ENCODE measurements around the gene RHEBL1.

Gene RHEBL1

DNA sequence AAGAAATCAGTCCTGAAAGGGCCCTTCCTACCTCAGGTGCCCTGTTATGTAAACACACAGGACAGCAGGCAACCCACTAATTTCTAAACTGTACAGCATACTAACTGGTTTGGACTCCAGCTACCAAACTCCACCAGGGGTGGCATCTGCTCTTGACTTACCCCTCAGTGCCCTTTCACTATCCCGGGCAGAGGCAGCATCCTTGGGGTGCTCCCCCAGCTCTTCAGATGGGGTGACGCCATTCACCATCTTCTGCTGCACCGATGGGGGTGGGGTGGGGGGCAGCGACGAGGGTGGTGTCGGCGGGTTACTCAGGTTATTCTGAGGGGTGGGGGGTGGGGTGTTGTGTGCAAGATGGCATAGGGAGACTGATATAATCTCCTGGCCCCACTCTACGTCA is 39.7 kb downstream of the RHEBL1 start:
- H4K20me1 ChIP-seq (ENCODE audit: insufficient read depth, low read length) = no peaks in the 10 kb centered on the region
- no peak overlapping the region for H2AFZ ChIP-seq (ENCODE audit: low read depth, low read length)
- TF ChIP-seq EZH2phosphoT487 (IDR thresholded peaks at IDR 0.05; ENCODE audit: low read depth) (no peak), CTCF (IDR thresholded peaks at IDR 0.05; ENCODE audit: low read depth, low read length) (no peak)
- H3K27ac ChIP-seq (ENCODE audit: low read length) = no peak overlapping the region
- no peaks in the 10 kb centered on the region for H3K4me1 ChIP-seq (ENCODE audit: low read length)
- H3K79me2 ChIP-seq (ENCODE audit: low read length) = no peaks in the 10 kb centered on the region
- H3K27me3 ChIP-seq (ENCODE audit: low read depth, low read length) = no peaks in the 10 kb centered on the region
- H3K9me3 ChIP-seq (ENCODE audit: insufficient read depth, low read length) = no peaks in the 10 kb centered on the region
- H3K9ac ChIP-seq (ENCODE audit: low read length) = no peak overlapping the region
- no peak overlapping the region for H3K4me3 ChIP-seq (ENCODE audit: low read length)
- H3K4me2 ChIP-seq (ENCODE audit: low read length) = no peak overlapping the region
- peaks cover 72% of the 10 kb centered on the region for H3K36me3 ChIP-seq (replicated peaks; ENCODE audit: low read depth, low read length)

GRCh38 chr12:49028666-49029275 is 41.0 kb downstream of the RHEBL1 start:
- Histone ChIP-seq H2AFZ (ENCODE audit: low read depth, low read length) (no peak overlapping the region), H3K9ac (ENCODE audit: low read length) (no peak overlapping the region), H3K4me3 (ENCODE audit: low read length) (no peak overlapping the region), H3K79me2 (ENCODE audit: low read length) (no peaks in the 10 kb centered on the region), H3K27ac (ENCODE audit: low read length) (no peak overlapping the region), H3K4me1 (ENCODE audit: low read length) (no peaks in the 10 kb centered on the region), H3K27me3 (ENCODE audit: low read depth, low read length) (no peaks in the 10 kb centered on the region), H3K9me3 (ENCODE audit: insufficient read depth, low read length) (no peaks in the 10 kb centered on the region), H3K36me3 (replicated peaks; ENCODE audit: low read depth, low read length) (peaks cover 62% of the 10 kb centered on the region), H3K4me2 (ENCODE audit: low read length) (no peak overlapping the region), H4K20me1 (ENCODE audit: insufficient read depth, low read length) (no peaks in the 10 kb centered on the region)
- TF ChIP-seq CTCF (IDR thresholded peaks at IDR 0.05; ENCODE audit: low read depth, low read length) (no peak), EZH2phosphoT487 (IDR thresholded peaks at IDR 0.05; ENCODE audit: low read depth) (no peak)

DNA sequence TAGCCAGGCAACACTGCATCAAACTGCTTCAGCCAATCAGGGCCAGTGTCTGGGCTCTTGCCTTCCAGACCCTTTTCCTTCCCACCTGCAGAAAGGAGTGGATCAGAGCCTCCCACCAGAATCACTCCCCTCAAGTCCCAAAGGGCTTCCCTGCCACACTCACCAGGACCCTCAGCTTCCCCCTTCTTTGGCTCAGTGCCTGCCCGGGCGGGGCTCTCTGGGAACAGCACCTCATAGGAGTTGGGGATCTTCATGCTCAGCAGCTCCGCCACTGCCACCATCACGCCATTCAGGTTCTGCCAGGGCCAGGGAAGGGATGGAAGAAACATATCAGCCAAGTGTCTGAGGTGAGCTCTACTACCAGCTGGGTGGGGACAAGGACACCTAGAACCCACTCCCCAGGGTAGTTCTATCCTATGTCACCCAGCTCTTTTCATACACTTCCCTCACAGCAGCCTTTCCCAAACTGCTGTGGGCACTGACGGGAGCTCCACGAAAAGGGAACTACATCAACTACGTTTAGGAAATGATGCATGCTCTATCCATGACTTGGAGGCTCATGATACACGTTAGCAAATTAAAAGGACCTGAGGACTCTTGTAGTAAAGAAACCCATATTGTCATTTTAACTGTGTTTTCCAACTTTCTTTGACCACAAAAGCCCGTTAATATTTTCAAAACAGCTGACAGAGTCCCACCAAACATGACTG is 41.8 kb downstream of the RHEBL1 start:
- no peak overlapping the region for H3K9ac ChIP-seq (ENCODE audit: low read length)
- H3K27ac ChIP-seq (ENCODE audit: low read length) = no peak overlapping the region
- H3K4me1 ChIP-seq (ENCODE audit: low read length) = no peaks in the 10 kb centered on the region
- no peak overlapping the region for H3K4me3 ChIP-seq (ENCODE audit: low read length)
- H3K27me3 ChIP-seq (ENCODE audit: low read depth, low read length) = no peaks in the 10 kb centered on the region
- H4K20me1 ChIP-seq (ENCODE audit: insufficient read depth, low read length) = no peaks in the 10 kb centered on the region
- H2AFZ ChIP-seq (ENCODE audit: low read depth, low read length) = no peak overlapping the region
- no peaks in the 10 kb centered on the region for H3K79me2 ChIP-seq (ENCODE audit: low read length)
- H3K4me2 ChIP-seq (ENCODE audit: low read length) = no peak overlapping the region
- peaks cover 62% of the 10 kb centered on the region for H3K36me3 ChIP-seq (replicated peaks; ENCODE audit: low read depth, low read length)
- TF ChIP-seq CTCF (IDR thresholded peaks at IDR 0.05; ENCODE audit: low read depth, low read length) = no peak
- no peak for TF ChIP-seq EZH2phosphoT487 (IDR thresholded peaks at IDR 0.05; ENCODE audit: low read depth)
- no peaks in the 10 kb centered on the region for H3K9me3 ChIP-seq (ENCODE audit: insufficient read depth, low read length)

DNA sequence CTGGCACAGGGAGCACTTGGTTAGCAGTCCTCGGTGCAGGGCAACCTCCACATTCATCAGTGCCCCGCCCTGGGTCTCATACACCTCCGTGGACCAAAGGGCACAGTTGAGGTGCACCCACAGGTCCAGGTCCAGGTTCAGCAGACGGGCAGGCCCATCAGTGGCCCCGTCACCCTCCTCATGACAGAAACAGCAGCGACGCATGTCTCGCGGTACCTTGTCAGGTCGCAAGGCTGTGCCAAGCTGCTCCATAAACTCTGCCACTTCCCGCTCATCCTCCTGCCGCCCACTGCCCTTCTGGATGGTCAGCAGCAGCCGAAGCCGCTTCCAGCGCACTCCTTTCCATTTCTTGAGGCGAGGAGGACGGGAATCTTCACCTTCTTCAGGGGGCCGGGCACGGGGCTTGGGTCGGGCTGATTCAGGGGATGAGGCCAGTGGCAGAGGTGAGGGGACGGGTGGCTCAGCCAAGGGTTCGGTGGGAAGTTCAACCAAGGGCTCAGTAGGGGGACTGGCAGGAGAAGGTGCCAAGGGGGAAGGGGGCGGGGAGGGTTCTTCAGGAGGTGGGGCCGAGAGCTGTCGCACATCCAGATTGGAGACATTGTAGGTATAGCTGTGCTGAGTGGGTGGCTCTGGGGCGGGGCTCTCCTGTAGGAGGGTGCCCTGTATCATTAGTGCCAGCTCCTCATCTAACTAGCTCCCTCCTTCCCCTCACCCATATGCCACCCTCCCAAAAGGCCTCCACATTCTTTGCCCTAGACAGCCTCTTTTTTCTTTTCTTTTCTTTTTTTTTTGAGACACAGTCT is 42.9 kb downstream of the RHEBL1 start:
- Histone ChIP-seq H3K4me3 (ENCODE audit: low read length) (no peak overlapping the region), H3K9me3 (ENCODE audit: insufficient read depth, low read length) (no peaks in the 10 kb centered on the region), H3K9ac (ENCODE audit: low read length) (no peak overlapping the region), H4K20me1 (ENCODE audit: insufficient read depth, low read length) (no peaks in the 10 kb centered on the region), H3K27ac (ENCODE audit: low read length) (no peak overlapping the region), H3K36me3 (replicated peaks; ENCODE audit: low read depth, low read length) (peaks cover 60% of the 10 kb centered on the region), H3K27me3 (ENCODE audit: low read depth, low read length) (no peaks in the 10 kb centered on the region), H2AFZ (ENCODE audit: low read depth, low read length) (no peak overlapping the region), H3K4me2 (ENCODE audit: low read length) (no peak overlapping the region), H3K79me2 (ENCODE audit: low read length) (no peaks in the 10 kb centered on the region), H3K4me1 (ENCODE audit: low read length) (no peaks in the 10 kb centered on the region)
- no peak for TF ChIP-seq EZH2phosphoT487 (IDR thresholded peaks at IDR 0.05; ENCODE audit: low read depth)
- no peak for TF ChIP-seq CTCF (IDR thresholded peaks at IDR 0.05; ENCODE audit: low read depth, low read length)
